ENCODE measurements around the gene PVALB. TPM values are rescaled to one million over a fixed set of nuclear protein-coding genes. Genes with fewer than 3 reads are reported as not detected.

PVALB gene
- total RNA-seq, 1 experiment from 2014 or later = not detected

- Histone ChIP-seq H3K27ac (ENCODE audit: low read depth, low read length) (no peak overlapping the region), H3K4me3 (replicated peaks in 1 of 2; ENCODE audit: low read depth in 1 of 2, low read length in 2 of 2) (no peak overlapping the region), H3K4me1 (ENCODE audit: control insufficient read depth in 1 of 2, insufficient read depth in 2 of 2, low read length in 2 of 2) (peaks cover 6 to 19% of the 10 kb centered on the region in 2 experiments; a peak in 3 of 4 replicates), H3K9me3 (ENCODE audit: control insufficient read depth in 1 of 2, insufficient read depth in 1 of 2, low read depth in 1 of 2, low read length in 2 of 2) (no peaks in the 10 kb centered on the region), H3K79me2 (ENCODE audit: insufficient read depth, low read length) (no peaks in the 10 kb centered on the region), H4K20me1 (ENCODE audit: insufficient read depth) (no peaks in the 10 kb centered on the region), H3K9ac (ENCODE audit: low read length) (no peak overlapping the region), H3K9me2 (ENCODE audit: insufficient read depth) (no peaks in the 10 kb centered on the region), H3K4me2 (ENCODE audit: low read length) (no peak overlapping the region), H3K27me3 (ENCODE audit: insufficient read depth, low read length) (peaks cover 10% of the 10 kb centered on the region; the same call in 1 of the 2 replicates), H2AFZ (ENCODE audit: low read depth, low read length, poor library complexity, severe bottlenecking) (no peak overlapping the region), H3K36me3 (ENCODE audit: control insufficient read depth in 1 of 2, insufficient read depth in 2 of 2, low read length in 2 of 2) (no peaks in the 10 kb centered on the region)
- POLR2A ChIA-PET = no interaction called here
- ATAC-seq (no peak), DNase-seq (ENCODE audit: low read depth, low spot score) (no peak)
- TF ChIP-seq, protein P1, sequence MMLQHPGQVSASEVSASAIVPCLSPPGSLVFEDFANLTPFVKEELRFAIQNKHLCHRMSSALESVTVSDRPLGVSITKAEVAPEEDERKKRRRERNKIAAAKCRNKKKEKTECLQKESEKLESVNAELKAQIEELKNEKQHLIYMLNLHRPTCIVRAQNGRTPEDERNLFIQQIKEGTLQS (IDR thresholded peaks at IDR 0.05) = no peak
- TF ChIP-seq EZH2phosphoT487 (IDR thresholded peaks at IDR 0.05; ENCODE audit: borderline replicate concordance) (no peak), EGR1 (IDR thresholded peaks at IDR 0.05; ENCODE audit: low read depth) (no peak), ELF1 (IDR thresholded peaks at IDR 0.05; ENCODE audit: borderline replicate concordance, low read depth) (no peak), TCF7L2 (IDR thresholded peaks at IDR 0.05; ENCODE audit: borderline replicate concordance, extremely low read depth, insufficient read depth, insufficient read length) (no peak), CEBPB (IDR thresholded peaks at IDR 0.05; ENCODE audit: low read depth) (no peak), POLR2A (IDR thresholded peaks at IDR 0.05; ENCODE audit: borderline replicate concordance, extremely low read depth, insufficient read depth, insufficient read length) (no peak), CBX3 (IDR thresholded peaks at IDR 0.05; ENCODE audit: low read depth) (no peak), RAD21 (IDR thresholded peaks at IDR 0.05; ENCODE audit: low read depth) (no peak), JUND (IDR thresholded peaks at IDR 0.05) (no peak), POLR2AphosphoS5 (IDR thresholded peaks at IDR 0.05; ENCODE audit: low read depth, low read length) (no peak), ZNF274 (IDR thresholded peaks at IDR 0.05; ENCODE audit: low read depth, low read length) (no peak), REST (IDR thresholded peaks at IDR 0.05; ENCODE audit: low read depth) (no peak; the same call in 1 of the 2 replicates)
- TF ChIP-seq, protein P2, sequence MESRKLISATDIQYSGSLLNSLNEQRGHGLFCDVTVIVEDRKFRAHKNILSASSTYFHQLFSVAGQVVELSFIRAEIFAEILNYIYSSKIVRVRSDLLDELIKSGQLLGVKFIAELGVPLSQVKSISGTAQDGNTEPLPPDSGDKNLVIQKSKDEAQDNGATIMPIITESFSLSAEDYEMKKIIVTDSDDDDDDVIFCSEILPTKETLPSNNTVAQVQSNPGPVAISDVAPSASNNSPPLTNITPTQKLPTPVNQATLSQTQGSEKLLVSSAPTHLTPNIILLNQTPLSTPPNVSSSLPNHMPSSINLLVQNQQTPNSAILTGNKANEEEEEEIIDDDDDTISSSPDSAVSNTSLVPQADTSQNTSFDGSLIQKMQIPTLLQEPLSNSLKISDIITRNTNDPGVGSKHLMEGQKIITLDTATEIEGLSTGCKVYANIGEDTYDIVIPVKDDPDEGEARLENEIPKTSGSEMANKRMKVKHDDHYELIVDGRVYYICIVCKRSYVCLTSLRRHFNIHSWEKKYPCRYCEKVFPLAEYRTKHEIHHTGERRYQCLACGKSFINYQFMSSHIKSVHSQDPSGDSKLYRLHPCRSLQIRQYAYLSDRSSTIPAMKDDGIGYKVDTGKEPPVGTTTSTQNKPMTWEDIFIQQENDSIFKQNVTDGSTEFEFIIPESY (IDR thresholded peaks at IDR 0.05; ENCODE audit: extremely low read depth, insufficient replicate concordance, low read length) = no peak
- RAD21 ChIA-PET (ENCODE audit: low non-redundant PET in 1 of 2, low total read pairs in 2 of 2, uncharacterized antibody in 2 of 2, unreplicated experiment in 2 of 2) = no interaction called here
- CTCF ChIA-PET = no interaction called here
- intact Hi-C loops (cut with micrococcal nuclease) = no loop called here
- no TSS peak for BruUV-seq (replicated peaks)
These were observed 48.5 kb upstream of the PVALB start for GRCh38 chr22:36865346-36865745.

Measured in HCT116 (cell line).